ENCODE measurements around the gene GPRC6A. TPM values are rescaled to one million over a fixed set of nuclear protein-coding genes. Genes with fewer than 3 reads are reported as not detected.
"Not testable (repeated sequence)": the region's sequence is repeated elsewhere in the genome, so short reads cannot be mapped to it uniquely, and the experiment has no call there.

GPRC6A gene
- total RNA-seq = not detected

- no peak for DNase-seq
Observed at GRCh38 chr6:116828983-116829382, at the start of gene GPRC6A. GPRC6A (minus strand) TSS chr6:116829083; CDS start chr6:116829013, 70 bp downstream.

DNA sequence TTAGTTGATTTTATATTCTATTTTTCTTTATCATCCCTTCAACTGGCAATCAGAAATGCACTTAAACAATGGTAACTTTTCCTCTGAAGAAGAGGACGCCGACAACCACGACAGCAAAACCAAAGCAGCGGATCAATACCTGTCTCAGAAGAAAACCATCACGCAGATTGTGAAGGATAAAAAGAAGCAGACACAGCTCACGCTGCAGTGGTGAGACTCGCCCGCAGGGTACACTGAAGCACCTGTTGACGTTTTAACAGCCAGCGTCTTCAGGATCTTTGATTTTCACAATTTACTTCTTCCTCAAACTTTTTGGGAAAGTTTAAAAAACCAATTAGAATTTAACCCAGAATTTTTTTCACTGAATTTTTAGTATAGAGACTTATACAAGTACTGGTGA is 48.9 kb upstream of the GPRC6A start:
- no peak for DNase-seq

GRCh38 chr6:116876635-116877611 is 48.0 kb upstream of the GPRC6A start, which contains the start of gene RFX6:
RFX6 (plus strand) TSS chr6:116877242; CDS start chr6:116877276, 34 bp downstream.
- DNase-seq = no peak

GRCh38 chr6:116876107-116876506 is 47.2 kb upstream of the GPRC6A start:
- DNase-seq = no peak

DNA sequence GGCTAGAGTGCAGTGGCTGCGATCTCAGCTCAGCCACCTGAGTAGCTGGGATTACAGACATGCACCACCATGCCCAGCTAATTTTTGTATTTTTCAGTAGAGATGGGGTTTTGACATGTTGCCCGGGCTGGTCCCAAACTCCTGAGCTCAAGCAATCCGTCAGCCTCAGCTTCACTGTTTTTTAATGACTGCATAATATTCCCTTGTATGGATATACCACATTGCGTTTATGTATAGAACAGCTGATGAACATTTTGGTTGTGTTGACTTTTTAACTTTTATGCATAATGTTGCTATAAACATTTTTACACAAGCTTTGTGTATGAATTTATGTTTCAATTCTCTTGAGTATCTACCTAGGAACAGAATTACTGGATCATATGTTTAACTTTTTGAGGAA is 43.9 kb upstream of the GPRC6A start:
- DNase-seq = no peak

DNA sequence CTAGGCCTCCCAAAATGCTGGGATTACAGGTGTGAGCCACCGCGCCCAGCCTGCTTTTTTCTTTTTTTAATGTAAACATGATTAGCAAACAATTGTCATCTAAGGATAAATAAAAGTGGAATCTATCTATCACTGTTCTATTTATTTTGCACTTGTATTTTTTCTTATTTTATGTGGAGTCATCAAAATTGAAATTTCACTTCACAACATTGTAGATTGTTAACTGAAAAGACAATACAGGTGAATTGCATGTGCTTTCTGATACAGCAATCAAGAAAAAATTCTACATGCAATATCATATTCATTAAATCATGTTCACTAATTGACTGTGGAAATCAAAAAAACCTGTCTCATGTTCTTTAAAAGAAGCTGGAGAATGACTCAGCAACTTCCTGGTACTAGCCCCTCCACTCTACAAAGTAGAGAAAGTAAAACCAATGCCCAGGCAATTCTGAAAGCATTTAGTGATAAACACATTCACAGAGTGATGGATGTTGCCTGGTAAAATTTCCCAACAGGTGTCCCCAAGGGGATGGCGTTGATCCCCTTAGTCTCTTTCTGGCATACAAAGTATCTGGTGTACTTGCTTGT is 37.5 kb upstream of the GPRC6A start:
- no peak for DNase-seq

DNA sequence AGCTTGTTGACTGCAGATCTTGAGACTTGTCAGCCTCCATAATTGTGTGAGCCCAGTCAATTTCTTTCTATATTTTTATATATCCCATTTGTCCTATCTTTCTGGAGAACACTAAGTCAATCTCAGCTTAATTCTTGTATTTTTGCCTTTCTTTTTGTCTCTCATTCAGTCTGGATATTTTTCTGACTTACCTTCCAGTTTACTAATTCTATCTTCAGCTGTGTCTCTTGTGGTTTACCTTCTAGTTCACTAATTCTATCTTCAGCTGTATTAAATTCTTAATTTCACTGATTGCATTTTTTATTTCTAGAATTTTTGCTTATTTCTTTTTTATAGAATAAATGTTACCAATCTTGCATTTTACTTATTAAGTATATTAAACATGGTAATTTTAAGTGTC is 30.4 kb upstream of the GPRC6A start:
- no peak for DNase-seq

DNA sequence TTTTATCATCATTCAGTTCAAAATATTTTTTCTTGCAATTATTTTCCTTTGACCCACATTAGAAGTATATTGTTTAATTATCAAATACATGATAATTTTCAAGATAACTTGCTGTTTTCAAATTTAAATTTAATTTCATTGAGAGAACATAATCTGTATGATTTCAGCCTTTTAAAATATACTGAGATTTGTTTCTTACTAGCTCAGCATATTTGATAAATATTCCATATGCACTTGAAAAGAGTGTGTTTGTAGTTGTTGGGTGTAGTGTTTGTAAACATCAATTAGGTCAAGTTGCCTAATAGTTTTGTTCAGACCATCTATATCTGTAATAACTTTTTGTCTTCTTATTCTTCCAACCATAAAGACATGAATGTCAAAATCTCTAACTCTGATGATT is 29.2 kb upstream of the GPRC6A start:
- DNase-seq = no peak

- no peak for DNase-seq
Observed at GRCh38 chr6:116847227-116847626, 18.3 kb upstream of the GPRC6A start.

- no peak for DNase-seq
Observed at GRCh38 chr6:116842459-116842858, 13.6 kb upstream of the GPRC6A start.

GRCh38 chr6:116840091-116840490 is 11.2 kb upstream of the GPRC6A start:
- no peak for DNase-seq

DNA sequence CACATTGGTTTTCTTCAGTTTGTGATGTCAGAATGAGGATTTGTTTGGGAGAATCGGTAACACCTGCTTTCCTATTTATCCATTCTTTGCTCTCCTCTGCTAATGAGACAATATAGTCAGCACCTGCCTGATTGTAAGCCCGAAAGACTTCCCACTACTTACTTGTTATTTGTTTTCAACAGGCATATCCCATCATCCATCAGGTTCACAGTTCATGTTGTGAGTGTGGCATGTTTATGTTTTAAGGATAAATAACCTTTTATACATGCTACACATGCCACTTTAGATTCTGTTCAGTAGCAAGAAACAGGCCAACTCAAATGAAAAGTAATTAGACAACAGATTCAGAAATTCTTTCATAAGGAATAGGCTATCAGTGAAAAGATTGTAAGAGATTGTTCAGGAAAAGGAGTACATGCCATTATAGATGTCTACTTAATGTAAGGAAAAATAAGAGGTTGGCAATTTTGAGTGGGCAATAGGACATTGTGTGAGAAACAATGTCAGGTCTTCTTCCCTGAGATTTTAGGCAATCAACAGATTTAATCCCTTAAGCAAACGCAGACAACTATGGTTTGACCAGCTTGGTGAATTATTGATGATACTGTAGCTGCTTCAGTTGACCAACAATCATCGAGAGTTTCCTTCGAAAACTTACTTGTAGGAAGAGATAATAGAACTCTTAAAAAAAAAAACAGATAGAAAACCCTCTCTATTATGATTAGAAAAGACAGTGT is 7.9 kb upstream of the GPRC6A start:
- no peak for DNase-seq

DNA sequence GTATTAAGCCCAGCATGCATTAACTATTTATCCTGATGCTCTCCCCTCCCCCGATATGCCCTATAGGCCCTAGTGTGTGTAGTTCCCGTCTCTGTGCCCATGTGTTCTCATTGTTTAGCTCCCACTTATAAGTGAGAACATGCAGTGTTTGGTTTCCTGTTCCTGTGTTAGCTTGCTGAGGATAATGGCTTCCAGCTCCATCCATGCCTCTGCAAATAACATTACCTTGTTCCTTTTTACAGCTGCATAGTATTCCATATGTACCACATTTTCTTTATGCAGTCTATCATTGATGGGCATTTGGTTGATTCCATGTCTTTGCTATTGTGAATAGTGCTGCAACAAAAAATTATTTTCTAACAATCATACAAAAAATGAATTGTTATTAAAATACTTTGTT is 5.6 kb upstream of the GPRC6A start:
- DNase-seq = not testable (repeated sequence)

DNA sequence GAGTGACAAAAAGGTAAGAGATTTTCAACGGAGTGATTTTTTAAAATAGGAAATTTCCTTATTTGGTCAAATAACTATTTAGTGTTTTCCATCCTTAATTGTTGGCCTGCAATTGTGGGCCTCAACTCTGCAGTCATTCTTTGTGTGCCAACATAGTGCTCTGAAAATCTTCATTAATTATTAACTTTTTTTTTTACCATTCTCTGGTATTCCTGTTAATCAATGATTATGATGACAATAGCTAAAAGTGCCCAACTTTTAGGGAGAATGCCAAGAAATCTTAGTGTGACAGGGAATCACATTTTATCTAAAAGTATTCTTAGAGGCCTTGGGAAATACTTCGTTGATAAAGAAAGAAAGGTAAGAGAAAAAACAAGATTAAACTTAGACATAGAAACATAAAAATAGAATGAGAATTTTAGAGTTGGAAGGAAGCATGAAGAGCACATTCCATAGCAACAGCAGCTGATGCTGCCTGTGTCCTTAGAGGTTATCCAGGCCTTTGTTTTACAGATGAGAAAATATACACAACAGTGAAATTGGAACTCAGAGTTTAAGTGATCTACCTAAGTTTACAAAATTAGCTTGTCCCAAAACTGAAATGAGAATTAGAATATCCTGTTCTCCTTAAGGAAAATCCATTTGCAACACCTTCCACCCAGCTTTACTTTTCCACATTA is 1.2 kb downstream of the GPRC6A start:
- no peak for DNase-seq

- DNase-seq = not testable (repeated sequence)
Observed at GRCh38 chr6:116816336-116816735, 12.5 kb downstream of the GPRC6A start.

GRCh38 chr6:116812051-116812650 is 16.7 kb downstream of the GPRC6A start:
- DNase-seq = no peak

GRCh38 chr6:116801971-116802370 is 26.9 kb downstream of the GPRC6A start:
- DNase-seq = no peak

DNA sequence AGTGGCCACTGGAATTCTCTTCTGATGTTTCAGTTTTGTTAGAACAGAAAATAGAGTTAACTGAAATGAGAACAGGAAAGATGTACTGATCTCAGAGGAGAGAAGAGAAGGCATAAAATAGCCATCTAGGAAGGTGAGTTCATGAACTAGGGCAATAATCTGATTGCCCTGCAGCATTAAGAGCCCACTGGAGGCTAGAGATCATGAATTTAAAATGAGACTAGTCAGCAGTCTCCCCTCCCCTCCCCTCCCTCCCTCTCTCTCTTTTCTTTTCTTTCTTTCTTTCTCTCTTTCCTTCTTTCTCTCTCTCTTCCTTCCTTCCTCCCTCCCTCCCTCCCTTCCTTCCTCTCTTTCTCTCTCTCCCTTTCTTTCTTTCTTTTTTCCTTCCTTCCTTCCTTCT is 28.9 kb downstream of the GPRC6A start:
- DNase-seq = no peak

DNA sequence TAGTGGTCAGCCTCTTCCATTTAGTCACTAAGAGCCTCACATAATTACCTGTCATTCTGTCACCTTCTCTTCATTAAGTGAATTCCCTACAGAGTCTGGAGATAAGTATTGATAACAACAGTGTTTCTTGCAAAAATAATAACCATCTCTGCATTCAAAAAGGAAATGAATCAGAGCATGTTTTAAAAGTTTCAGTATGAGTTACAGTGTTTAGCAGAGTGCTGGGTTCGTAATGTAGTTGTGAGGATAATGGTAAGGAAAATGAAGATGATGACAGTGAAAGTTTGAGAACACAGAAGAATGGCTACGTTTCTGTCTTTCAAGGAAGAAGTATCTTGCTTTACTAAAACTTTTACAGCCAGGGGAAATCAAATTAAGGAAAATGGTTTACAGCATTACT is 31.3 kb downstream of the GPRC6A start:
- no peak for DNase-seq

GRCh38 chr6:116793224-116793623 is 35.7 kb downstream of the GPRC6A start:
- no peak for DNase-seq

- DNase-seq = no peak
Observed at GRCh38 chr6:116783852-116784251, 45.0 kb downstream of the GPRC6A start.
